ENCODE results near the gene HERC5.

DNA sequence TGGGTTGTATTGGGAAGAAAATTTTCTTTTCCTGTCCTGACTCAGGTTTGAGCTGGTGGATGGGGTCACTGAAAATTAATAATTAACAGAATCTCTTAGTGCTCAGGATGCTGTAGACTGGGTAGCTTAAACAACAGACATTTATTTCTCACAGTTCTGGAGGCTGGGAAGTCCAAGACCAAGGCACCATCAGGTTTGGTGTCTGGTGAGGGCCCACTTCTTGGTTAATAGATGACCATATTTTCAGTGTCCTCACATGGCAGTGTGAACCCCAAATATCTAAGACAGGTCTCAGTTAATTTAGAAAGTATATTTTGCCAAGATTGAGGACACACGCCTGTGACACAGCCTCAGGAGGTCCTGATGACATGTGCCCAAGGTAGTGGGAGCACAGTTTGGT lies 47.1 kb upstream of the HERC5 start:
- TF ChIP-seq, protein P1, sequence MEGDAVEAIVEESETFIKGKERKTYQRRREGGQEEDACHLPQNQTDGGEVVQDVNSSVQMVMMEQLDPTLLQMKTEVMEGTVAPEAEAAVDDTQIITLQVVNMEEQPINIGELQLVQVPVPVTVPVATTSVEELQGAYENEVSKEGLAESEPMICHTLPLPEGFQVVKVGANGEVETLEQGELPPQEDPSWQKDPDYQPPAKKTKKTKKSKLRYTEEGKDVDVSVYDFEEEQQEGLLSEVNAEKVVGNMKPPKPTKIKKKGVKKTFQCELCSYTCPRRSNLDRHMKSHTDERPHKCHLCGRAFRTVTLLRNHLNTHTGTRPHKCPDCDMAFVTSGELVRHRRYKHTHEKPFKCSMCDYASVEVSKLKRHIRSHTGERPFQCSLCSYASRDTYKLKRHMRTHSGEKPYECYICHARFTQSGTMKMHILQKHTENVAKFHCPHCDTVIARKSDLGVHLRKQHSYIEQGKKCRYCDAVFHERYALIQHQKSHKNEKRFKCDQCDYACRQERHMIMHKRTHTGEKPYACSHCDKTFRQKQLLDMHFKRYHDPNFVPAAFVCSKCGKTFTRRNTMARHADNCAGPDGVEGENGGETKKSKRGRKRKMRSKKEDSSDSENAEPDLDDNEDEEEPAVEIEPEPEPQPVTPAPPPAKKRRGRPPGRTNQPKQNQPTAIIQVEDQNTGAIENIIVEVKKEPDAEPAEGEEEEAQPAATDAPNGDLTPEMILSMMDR (IDR thresholded peaks at IDR 0.05; ENCODE audit: low read length), result no peak
- TF ChIP-seq EZH2phosphoT487 (IDR thresholded peaks at IDR 0.05; ENCODE audit: low read length), result no peak
